IPS-11a (cell line): ENCODE results near the gene MAP3K4.

ENCODE experiments used
- H3K4me3 ChIP-seq: one replicate; pipeline ENCODE4 v1.5.1; 2013; ENCODE audit warnings: low read depth, low read length, control low read depth

MAP3K4 gene

GRCh38 chr6:161139766-161140553, 148.4 kb downstream of the MAP3K4 start:
- no peak overlapping the region for H3K4me3 ChIP-seq

GRCh38 chr6:161140554-161140875, 148.9 kb downstream of the MAP3K4 start:
- no peak overlapping the region for H3K4me3 ChIP-seq

- H3K4me3 ChIP-seq, result no peak overlapping the region
These were observed 149.6 kb downstream of the MAP3K4 start for GRCh38 chr6:161141173-161141572.

GRCh38 chr6:161142957-161143296, 151.4 kb downstream of the MAP3K4 start:
- H3K4me3 ChIP-seq, result no peak overlapping the region

GRCh38 chr6:161143663-161144430, 152.3 kb downstream of the MAP3K4 start:
- no peak overlapping the region for H3K4me3 ChIP-seq

GRCh38 chr6:161150136-161150535, 158.6 kb downstream of the MAP3K4 start:
- no peak overlapping the region for H3K4me3 ChIP-seq

GRCh38 chr6:161150566-161150965, 159.0 kb downstream of the MAP3K4 start:
- no peak overlapping the region for H3K4me3 ChIP-seq

GRCh38 chr6:161151059-161151645, 159.6 kb downstream of the MAP3K4 start:
- no peak overlapping the region for H3K4me3 ChIP-seq

GRCh38 chr6:161151660-161152526, 160.3 kb downstream of the MAP3K4 start:
- no peak overlapping the region for H3K4me3 ChIP-seq

- H3K4me3 ChIP-seq, result no peak overlapping the region
These were observed 160.9 kb downstream of the MAP3K4 start for GRCh38 chr6:161152527-161152862.

- no peak overlapping the region for H3K4me3 ChIP-seq
These were observed 161.5 kb downstream of the MAP3K4 start for GRCh38 chr6:161152907-161153662.

GRCh38 chr6:161153725-161154124, 162.2 kb downstream of the MAP3K4 start:
- H3K4me3 ChIP-seq, result no peak overlapping the region

GRCh38 chr6:161154796-161155335, 163.3 kb downstream of the MAP3K4 start:
- no peak overlapping the region for H3K4me3 ChIP-seq

GRCh38 chr6:161161121-161161520, 169.6 kb downstream of the MAP3K4 start:
- no peak overlapping the region for H3K4me3 ChIP-seq

- H3K4me3 ChIP-seq, result no peak overlapping the region
These were observed 170.5 kb downstream of the MAP3K4 start for GRCh38 chr6:161161889-161162624.

- no peak overlapping the region for H3K4me3 ChIP-seq
These were observed 171.2 kb downstream of the MAP3K4 start for GRCh38 chr6:161162722-161163121.

- H3K4me3 ChIP-seq, result no peak overlapping the region
These were observed 172.1 kb downstream of the MAP3K4 start for GRCh38 chr6:161163466-161164181.

- no peak overlapping the region for H3K4me3 ChIP-seq
These were observed 172.6 kb downstream of the MAP3K4 start for GRCh38 chr6:161164182-161164625.

GRCh38 chr6:161166176-161166575, 174.6 kb downstream of the MAP3K4 start:
- no peak overlapping the region for H3K4me3 ChIP-seq
